ENCODE results near the gene CNIH1.
A peak's percentile ranks its signal among the peaks of the same experiment; 100 is the strongest.

The CNIH1 gene

DNA sequence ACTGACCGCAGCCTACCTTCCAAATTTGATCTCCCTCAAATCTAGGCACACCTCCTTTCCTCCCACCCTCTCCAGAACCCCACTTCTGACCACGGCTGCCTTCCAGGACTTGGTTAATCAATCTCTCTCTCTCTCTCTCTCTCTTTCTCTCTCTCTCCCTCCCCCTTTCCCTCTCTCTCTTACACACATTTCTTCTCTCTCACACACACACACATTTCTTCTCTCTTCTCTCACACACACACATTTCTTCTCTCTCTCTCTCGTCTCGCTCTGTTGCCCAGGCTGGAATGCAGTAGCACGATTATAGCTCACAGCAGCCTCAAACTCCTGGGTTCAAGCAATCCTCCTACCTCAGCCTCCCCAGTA is 48.1 kb upstream of the CNIH1 start:
- Histone ChIP-seq H3F3A (ENCODE audit: insufficient read depth) (peaks cover 13% of the 10 kb centered on the region; the same call in 1 of the 2 replicates), H3K4me3 (ENCODE audit: insufficient read depth, low read length, poor library complexity, severe bottlenecking) (peak overlapping the region; percentile 88), H3K9ac (ENCODE audit: low read length) (peak overlapping the region; percentile 89), H3K27ac (ENCODE audit: low read depth, low read length) (peak overlapping the region; percentile 37), H2AFZ (ENCODE audit: low read depth, low read length, severe bottlenecking) (peak overlapping the region; percentile 91), H3K4me2 (ENCODE audit: low read depth, low read length, poor library complexity, severe bottlenecking) (peak overlapping the region; percentile 77), H3K9me3 (ENCODE audit: insufficient read depth, low read length) (no peaks in the 10 kb centered on the region), H3K27me3 (ENCODE audit: low read length) (no peaks in the 10 kb centered on the region), H3K79me2 (ENCODE audit: insufficient read depth, low read length) (peaks cover 50% of the 10 kb centered on the region), H4K20me1 (ENCODE audit: low read depth, low read length) (no peaks in the 10 kb centered on the region), H3K9me2 (replicated peaks; ENCODE audit: insufficient read depth, low read length) (no peaks in the 10 kb centered on the region), H3K36me3 (ENCODE audit: low read length) (no peaks in the 10 kb centered on the region)
- TF ChIP-seq, protein P1, sequence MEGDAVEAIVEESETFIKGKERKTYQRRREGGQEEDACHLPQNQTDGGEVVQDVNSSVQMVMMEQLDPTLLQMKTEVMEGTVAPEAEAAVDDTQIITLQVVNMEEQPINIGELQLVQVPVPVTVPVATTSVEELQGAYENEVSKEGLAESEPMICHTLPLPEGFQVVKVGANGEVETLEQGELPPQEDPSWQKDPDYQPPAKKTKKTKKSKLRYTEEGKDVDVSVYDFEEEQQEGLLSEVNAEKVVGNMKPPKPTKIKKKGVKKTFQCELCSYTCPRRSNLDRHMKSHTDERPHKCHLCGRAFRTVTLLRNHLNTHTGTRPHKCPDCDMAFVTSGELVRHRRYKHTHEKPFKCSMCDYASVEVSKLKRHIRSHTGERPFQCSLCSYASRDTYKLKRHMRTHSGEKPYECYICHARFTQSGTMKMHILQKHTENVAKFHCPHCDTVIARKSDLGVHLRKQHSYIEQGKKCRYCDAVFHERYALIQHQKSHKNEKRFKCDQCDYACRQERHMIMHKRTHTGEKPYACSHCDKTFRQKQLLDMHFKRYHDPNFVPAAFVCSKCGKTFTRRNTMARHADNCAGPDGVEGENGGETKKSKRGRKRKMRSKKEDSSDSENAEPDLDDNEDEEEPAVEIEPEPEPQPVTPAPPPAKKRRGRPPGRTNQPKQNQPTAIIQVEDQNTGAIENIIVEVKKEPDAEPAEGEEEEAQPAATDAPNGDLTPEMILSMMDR (IDR thresholded peaks at IDR 0.05; ENCODE audit: insufficient read depth, low read length, poor library complexity, severe bottlenecking) = no peak
- TF ChIP-seq EZH2phosphoT487 (conservative IDR thresholded peaks at IDR 0.05; ENCODE audit: low read length) = no peak

GRCh38 chr14:54488646-54489317 is 47.6 kb upstream of the CNIH1 start, which contains the start of gene GMFB:
Gene GMFB (minus strand): TSS chr14:54488980. CDS start chr14:54488927, 53 bp downstream.
- H3F3A ChIP-seq (ENCODE audit: insufficient read depth) = peaks cover 13% of the 10 kb centered on the region; the same call in 1 of the 2 replicates
- H3K9me3 ChIP-seq (ENCODE audit: insufficient read depth, low read length) = no peaks in the 10 kb centered on the region
- no peaks in the 10 kb centered on the region for H3K9me2 ChIP-seq (replicated peaks; ENCODE audit: insufficient read depth, low read length)
- H4K20me1 ChIP-seq (ENCODE audit: low read depth, low read length) = no peaks in the 10 kb centered on the region
- no peaks in the 10 kb centered on the region for H3K36me3 ChIP-seq (ENCODE audit: low read length)
- H3K79me2 ChIP-seq (ENCODE audit: insufficient read depth, low read length) = peaks cover 55% of the 10 kb centered on the region
- no peak for TF ChIP-seq EZH2phosphoT487 (conservative IDR thresholded peaks at IDR 0.05; ENCODE audit: low read length)
- TF ChIP-seq, protein P1 (IDR thresholded peaks at IDR 0.05; ENCODE audit: insufficient read depth, low read length, poor library complexity, severe bottlenecking) = no peak
- H3K27me3 ChIP-seq (ENCODE audit: low read length) = no peaks in the 10 kb centered on the region
- peak within 1 kb of the TSS; percentile 94 for H3K4me2 ChIP-seq (ENCODE audit: low read depth, low read length, poor library complexity, severe bottlenecking)
- H3K27ac ChIP-seq (ENCODE audit: low read depth, low read length) = peak within 1 kb of the TSS; percentile 62
- H2AFZ ChIP-seq (ENCODE audit: low read depth, low read length, severe bottlenecking) = peak within 1 kb of the TSS; percentile 91
- H3K4me3 ChIP-seq (ENCODE audit: insufficient read depth, low read length, poor library complexity, severe bottlenecking) = peak within 1 kb of the TSS; percentile 88
- peak within 1 kb of the TSS; percentile 89 for H3K9ac ChIP-seq (ENCODE audit: low read length)

- Histone ChIP-seq H3F3A (ENCODE audit: insufficient read depth) (peaks cover 16% of the 10 kb centered on the region; the same call in 1 of the 2 replicates), H3K27me3 (ENCODE audit: low read length) (no peaks in the 10 kb centered on the region), H4K20me1 (ENCODE audit: low read depth, low read length) (no peaks in the 10 kb centered on the region), H3K9me2 (replicated peaks; ENCODE audit: insufficient read depth, low read length) (no peaks in the 10 kb centered on the region), H3K79me2 (ENCODE audit: insufficient read depth, low read length) (peaks cover 59% of the 10 kb centered on the region), H3K4me3 (ENCODE audit: insufficient read depth, low read length, poor library complexity, severe bottlenecking) (peak overlapping the region; percentile 88), H3K36me3 (ENCODE audit: low read length) (no peaks in the 10 kb centered on the region), H3K9me3 (ENCODE audit: insufficient read depth, low read length) (no peaks in the 10 kb centered on the region), H3K27ac (ENCODE audit: low read depth, low read length) (peak overlapping the region; percentile 62), H3K9ac (ENCODE audit: low read length) (peak overlapping the region; percentile 89), H3K4me2 (ENCODE audit: low read depth, low read length, poor library complexity, severe bottlenecking) (peak overlapping the region; percentile 94), H2AFZ (ENCODE audit: low read depth, low read length, severe bottlenecking) (peak overlapping the region; percentile 58)
- TF ChIP-seq, protein P1 (IDR thresholded peaks at IDR 0.05; ENCODE audit: insufficient read depth, low read length, poor library complexity, severe bottlenecking) = no peak
- TF ChIP-seq EZH2phosphoT487 (conservative IDR thresholded peaks at IDR 0.05; ENCODE audit: low read length) = no peak
These were observed 47.1 kb upstream of the CNIH1 start for GRCh38 chr14:54488318-54488645.

All from SU-DHL-6 (cell line).